ENCODE measurements around the gene NT5DC3.

- TF ChIP-seq CTCF (IDR thresholded peaks at IDR 0.05; ENCODE audit: extremely low read depth in 1 of 2, insufficient read depth in 1 of 2, low read depth in 1 of 2, low read length in 2 of 2) (no peak), POLR2A (IDR thresholded peaks at IDR 0.05; ENCODE audit: low read depth, low read length) (no peak), POLR2AphosphoS5 (IDR thresholded peaks at IDR 0.05; ENCODE audit: insufficient read depth, low read depth, low read length) (no peak), MAX (IDR thresholded peaks at IDR 0.05; ENCODE audit: insufficient read depth, insufficient read length) (no peak), EZH2 (IDR thresholded peaks at IDR 0.05; ENCODE audit: borderline replicate concordance, low read depth, low read length, severe bottlenecking) (no peak), JUN (IDR thresholded peaks at IDR 0.05; ENCODE audit: borderline replicate concordance, insufficient read depth, insufficient read length, low read depth) (no peak), FOS (IDR thresholded peaks at IDR 0.05; ENCODE audit: borderline replicate concordance, insufficient read depth, low read length) (no peak)
Observed at GRCh38 chr12:103735291-103735690, 105.7 kb downstream of the NT5DC3 start.

Measured in endothelial cell of umbilical vein (primary cell).